K562 (cell line): ENCODE data around the gene GRHPR.

Experiments used
- FOXK2 ChIP-seq, 2 experiments: fragments of 450-650 bp; IDR thresholded peaks in 1 of 2; conservative IDR thresholded peaks in 1 of 2; 2 replicates each; pipeline ENCODE4 v1.6.1; 2016; ENCODE audit warnings: low read depth in 2 of 2, mild to moderate bottlenecking in 1 of 2
- FOXM1 ChIP-seq, 2 experiments: fragments of 450-650 bp in 1 of 2; sonication (generic) in 1 of 2; formaldehyde crosslinking in 1 of 2; IDR thresholded peaks; 2 replicates each; pipeline versions ENCODE4 v1.6.1 to v1.9.0; 2017 to 2022; ENCODE audit warnings: low read depth in 2 of 2, mild to moderate bottlenecking in 2 of 2, missing genetic modification reagents in 1 of 2, moderate library complexity in 1 of 2
- MYBL2 ChIP-seq, 2 experiments: fragments of 450-650 bp in 1 of 2; sonication (generic) in 1 of 2; formaldehyde crosslinking in 1 of 2; IDR thresholded peaks; 2 replicates each; pipeline versions ENCODE4 v1.6.1 to v1.8.1; 2017 to 2022; ENCODE audit warnings: borderline replicate concordance in 1 of 2, inconsistent platforms in 1 of 2, low read depth in 1 of 2, mild to moderate bottlenecking in 1 of 2, missing genetic modification reagents in 1 of 2, moderate library complexity in 1 of 2
- NFYB ChIP-seq: IDR thresholded peaks from 2 replicates; pipeline ENCODE4 v1.6.1; 2011; ENCODE audit warnings: mild to moderate bottlenecking, moderate library complexity; ENCODE audit not compliant: insufficient read length; ENCODE audit errors: extremely low read depth
- RAD21 ChIP-seq, 2 experiments: fragments of 250-450 bp in 1 of 2; fragments of 450-650 bp in 1 of 2; sonication (Bioruptor Pico) in 1 of 2; formaldehyde crosslinking in 1 of 2; IDR thresholded peaks in 1 of 2; conservative IDR thresholded peaks in 1 of 2; 2 replicates each; pipeline versions ENCODE4 v1.4.0 to v1.8.0; 2020 to 2022; ENCODE audit warnings: mild to moderate bottlenecking in 2 of 2, moderate library complexity in 1 of 2
- SMARCB1 ChIP-seq: IDR thresholded peaks from 2 replicates; pipeline ENCODE4 v1.6.1; 2011; ENCODE audit warnings: improper control_type of control experiment, low read depth; ENCODE audit not compliant: insufficient read length
- ZBTB7A ChIP-seq: IDR thresholded peaks from 2 replicates; pipeline ENCODE4 v1.6.1; 2011; ENCODE audit warnings: low read depth, mild to moderate bottlenecking, low read length, moderate library complexity, borderline replicate concordance; ENCODE audit not compliant: control insufficient read depth
- ZNF133 ChIP-seq: fragments of 250-450 bp; sonication (Bioruptor Pico); IDR thresholded peaks from 2 replicates; pipeline ENCODE4 v1.4.0; 2020; ENCODE audit warnings: mild to moderate bottlenecking
- ZNF253 ChIP-seq: fragments of 250-450 bp; sonication (Bioruptor Pico); conservative IDR thresholded peaks from 2 replicates; pipeline ENCODE4 v1.6.1; 2021; ENCODE audit warnings: mild to moderate bottlenecking
- TF ChIP-seq, protein P1 (sequence below), 3 experiments: IDR thresholded peaks in 2 of 3; conservative IDR thresholded peaks in 1 of 3; 2 replicates each; pipeline ENCODE4 v1.5.1; 2011 to 2012; ENCODE audit warnings: low read length in 3 of 3, mild to moderate bottlenecking in 3 of 3, control low read depth in 2 of 3, improper control_type of control experiment in 1 of 3, inconsistent platforms in 1 of 3, low read depth in 1 of 3, mixed read lengths in 1 of 3, moderate library complexity in 1 of 3; ENCODE audit not compliant: insufficient read depth in 2 of 3
- TF ChIP-seq, protein P2 (sequence below): fragments of 450-650 bp; IDR thresholded peaks from 2 replicates; pipeline ENCODE4 v1.6.1; 2016; ENCODE audit warnings: low read depth
- TF ChIP-seq, protein P3 (sequence below): fragments of 250-450 bp; sonication (Bioruptor Pico); IDR thresholded peaks from 2 replicates; pipeline ENCODE4 v1.4.0; 2020

DNA sequence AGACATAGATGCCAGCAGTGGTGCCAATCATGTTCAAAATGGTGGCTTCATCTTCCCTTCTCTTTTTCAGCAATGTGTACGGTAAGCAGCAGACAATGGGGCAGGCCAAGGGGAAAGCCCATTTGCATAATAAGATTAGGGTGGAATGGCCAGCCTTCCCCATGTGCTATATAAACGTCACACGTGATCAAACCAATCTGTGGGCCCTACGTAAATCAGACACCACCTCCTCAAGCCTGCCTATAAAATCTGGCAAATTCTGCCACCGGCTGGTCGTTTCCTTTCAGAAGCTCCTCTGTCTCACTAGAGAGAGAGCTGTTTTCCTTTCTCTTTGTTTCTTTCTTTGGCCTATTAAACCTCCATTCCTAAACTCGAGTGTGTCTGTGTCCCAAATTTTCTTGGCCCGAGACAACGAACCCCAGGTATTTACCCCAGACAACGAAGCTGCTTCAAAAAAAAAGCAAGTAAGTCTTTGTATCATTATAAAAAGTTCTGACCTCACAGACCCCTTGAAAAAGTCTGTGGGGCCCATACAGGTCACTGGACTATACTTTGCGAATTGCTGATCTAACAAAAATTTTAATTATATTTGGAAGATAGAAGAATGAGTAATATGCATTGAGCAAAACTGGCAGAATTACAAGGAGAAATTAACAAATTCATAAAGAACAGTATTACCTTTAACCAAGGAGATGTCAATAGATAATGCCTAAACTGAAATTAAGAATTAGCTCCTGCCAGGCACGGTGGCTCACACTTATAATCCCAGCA, 27.6 kb downstream of the GRHPR start:
- TF ChIP-seq FOXK2 (conservative IDR thresholded peaks at IDR 0.05 in 1 of 2, IDR thresholded peaks at IDR 0.05 in 1 of 2; ENCODE audit: low read depth in 2 of 2), result no peak
- no peak for TF ChIP-seq FOXM1 (IDR thresholded peaks at IDR 0.05; ENCODE audit: low read depth)
- no peak for TF ChIP-seq FOXM1 (CRISPR knock-in tag; IDR thresholded peaks at IDR 0.05; ENCODE audit: low read depth)
- no peak for TF ChIP-seq ZNF133
- no peak for TF ChIP-seq ZNF253 (CRISPR knock-in tag)
- TF ChIP-seq, protein P1, sequence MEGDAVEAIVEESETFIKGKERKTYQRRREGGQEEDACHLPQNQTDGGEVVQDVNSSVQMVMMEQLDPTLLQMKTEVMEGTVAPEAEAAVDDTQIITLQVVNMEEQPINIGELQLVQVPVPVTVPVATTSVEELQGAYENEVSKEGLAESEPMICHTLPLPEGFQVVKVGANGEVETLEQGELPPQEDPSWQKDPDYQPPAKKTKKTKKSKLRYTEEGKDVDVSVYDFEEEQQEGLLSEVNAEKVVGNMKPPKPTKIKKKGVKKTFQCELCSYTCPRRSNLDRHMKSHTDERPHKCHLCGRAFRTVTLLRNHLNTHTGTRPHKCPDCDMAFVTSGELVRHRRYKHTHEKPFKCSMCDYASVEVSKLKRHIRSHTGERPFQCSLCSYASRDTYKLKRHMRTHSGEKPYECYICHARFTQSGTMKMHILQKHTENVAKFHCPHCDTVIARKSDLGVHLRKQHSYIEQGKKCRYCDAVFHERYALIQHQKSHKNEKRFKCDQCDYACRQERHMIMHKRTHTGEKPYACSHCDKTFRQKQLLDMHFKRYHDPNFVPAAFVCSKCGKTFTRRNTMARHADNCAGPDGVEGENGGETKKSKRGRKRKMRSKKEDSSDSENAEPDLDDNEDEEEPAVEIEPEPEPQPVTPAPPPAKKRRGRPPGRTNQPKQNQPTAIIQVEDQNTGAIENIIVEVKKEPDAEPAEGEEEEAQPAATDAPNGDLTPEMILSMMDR (IDR thresholded peaks at IDR 0.05 in 2 of 3, conservative IDR thresholded peaks at IDR 0.05 in 1 of 3; ENCODE audit: insufficient read depth in 2 of 3, low read depth in 1 of 3, low read length in 3 of 3), result no peak
- TF ChIP-seq, protein P2, sequence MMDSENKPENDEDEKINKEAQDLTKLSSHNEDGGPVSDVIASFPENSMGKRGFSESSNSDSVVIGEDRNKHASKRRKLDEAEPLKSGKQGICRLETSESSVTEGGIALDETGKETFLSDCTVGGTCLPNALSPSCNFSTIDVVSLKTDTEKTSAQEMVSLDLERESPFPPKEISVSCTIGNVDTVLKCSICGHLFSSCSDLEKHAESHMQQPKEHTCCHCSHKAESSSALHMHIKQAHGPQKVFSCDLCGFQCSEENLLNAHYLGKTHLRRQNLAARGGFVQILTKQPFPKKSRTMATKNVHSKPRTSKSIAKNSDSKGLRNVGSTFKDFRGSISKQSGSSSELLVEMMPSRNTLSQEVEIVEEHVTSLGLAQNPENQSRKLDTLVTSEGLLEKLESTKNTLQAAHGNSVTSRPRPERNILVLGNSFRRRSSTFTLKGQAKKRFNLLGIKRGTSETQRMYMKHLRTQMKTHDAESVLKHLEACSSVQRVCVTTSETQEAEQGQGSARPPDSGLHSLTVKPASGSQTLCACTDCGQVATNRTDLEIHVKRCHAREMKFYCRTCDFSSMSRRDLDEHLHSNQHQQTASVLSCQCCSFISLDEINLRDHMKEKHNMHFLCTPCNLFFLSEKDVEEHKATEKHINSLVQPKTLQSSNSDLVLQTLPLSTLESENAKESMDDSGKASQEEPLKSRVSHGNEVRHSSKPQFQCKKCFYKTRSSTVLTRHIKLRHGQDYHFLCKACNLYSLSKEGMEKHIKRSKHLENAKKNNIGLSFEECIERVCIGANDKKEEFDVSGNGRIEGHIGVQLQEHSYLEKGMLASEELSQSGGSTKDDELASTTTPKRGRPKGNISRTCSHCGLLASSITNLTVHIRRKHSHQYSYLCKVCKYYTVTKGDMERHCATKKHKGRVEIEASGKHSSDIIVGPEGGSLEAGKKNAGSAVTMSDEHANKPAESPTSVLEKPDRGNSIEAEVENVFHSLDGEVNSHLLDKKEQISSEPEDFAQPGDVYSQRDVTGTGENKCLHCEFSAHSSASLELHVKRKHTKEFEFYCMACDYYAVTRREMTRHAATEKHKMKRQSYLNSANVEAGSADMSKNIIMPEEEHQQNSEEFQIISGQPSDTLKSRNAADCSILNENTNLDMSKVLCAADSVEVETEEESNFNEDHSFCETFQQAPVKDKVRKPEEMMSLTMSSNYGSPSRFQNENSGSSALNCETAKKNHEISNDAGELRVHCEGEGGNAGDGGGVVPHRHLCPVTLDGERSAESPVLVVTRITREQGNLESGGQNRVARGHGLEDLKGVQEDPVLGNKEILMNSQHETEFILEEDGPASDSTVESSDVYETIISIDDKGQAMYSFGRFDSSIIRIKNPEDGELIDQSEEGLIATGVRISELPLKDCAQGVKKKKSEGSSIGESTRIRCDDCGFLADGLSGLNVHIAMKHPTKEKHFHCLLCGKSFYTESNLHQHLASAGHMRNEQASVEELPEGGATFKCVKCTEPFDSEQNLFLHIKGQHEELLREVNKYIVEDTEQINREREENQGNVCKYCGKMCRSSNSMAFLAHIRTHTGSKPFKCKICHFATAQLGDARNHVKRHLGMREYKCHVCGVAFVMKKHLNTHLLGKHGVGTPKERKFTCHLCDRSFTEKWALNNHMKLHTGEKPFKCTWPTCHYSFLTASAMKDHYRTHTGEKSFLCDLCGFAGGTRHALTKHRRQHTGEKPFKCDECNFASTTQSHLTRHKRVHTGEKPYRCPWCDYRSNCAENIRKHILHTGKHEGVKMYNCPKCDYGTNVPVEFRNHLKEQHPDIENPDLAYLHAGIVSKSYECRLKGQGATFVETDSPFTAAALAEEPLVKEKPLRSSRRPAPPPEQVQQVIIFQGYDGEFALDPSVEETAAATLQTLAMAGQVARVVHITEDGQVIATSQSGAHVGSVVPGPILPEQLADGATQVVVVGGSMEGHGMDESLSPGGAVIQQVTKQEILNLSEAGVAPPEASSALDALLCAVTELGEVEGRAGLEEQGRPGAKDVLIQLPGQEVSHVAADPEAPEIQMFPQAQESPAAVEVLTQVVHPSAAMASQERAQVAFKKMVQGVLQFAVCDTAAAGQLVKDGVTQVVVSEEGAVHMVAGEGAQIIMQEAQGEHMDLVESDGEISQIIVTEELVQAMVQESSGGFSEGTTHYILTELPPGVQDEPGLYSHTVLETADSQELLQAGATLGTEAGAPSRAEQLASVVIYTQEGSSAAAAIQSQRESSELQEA, result no peak
- TF ChIP-seq NFYB, result no peak
- TF ChIP-seq RAD21 (CRISPR knock-in tag; conservative IDR thresholded peaks at IDR 0.05 in 1 of 2, IDR thresholded peaks at IDR 0.05 in 1 of 2), result no peak
- TF ChIP-seq, protein P3, sequence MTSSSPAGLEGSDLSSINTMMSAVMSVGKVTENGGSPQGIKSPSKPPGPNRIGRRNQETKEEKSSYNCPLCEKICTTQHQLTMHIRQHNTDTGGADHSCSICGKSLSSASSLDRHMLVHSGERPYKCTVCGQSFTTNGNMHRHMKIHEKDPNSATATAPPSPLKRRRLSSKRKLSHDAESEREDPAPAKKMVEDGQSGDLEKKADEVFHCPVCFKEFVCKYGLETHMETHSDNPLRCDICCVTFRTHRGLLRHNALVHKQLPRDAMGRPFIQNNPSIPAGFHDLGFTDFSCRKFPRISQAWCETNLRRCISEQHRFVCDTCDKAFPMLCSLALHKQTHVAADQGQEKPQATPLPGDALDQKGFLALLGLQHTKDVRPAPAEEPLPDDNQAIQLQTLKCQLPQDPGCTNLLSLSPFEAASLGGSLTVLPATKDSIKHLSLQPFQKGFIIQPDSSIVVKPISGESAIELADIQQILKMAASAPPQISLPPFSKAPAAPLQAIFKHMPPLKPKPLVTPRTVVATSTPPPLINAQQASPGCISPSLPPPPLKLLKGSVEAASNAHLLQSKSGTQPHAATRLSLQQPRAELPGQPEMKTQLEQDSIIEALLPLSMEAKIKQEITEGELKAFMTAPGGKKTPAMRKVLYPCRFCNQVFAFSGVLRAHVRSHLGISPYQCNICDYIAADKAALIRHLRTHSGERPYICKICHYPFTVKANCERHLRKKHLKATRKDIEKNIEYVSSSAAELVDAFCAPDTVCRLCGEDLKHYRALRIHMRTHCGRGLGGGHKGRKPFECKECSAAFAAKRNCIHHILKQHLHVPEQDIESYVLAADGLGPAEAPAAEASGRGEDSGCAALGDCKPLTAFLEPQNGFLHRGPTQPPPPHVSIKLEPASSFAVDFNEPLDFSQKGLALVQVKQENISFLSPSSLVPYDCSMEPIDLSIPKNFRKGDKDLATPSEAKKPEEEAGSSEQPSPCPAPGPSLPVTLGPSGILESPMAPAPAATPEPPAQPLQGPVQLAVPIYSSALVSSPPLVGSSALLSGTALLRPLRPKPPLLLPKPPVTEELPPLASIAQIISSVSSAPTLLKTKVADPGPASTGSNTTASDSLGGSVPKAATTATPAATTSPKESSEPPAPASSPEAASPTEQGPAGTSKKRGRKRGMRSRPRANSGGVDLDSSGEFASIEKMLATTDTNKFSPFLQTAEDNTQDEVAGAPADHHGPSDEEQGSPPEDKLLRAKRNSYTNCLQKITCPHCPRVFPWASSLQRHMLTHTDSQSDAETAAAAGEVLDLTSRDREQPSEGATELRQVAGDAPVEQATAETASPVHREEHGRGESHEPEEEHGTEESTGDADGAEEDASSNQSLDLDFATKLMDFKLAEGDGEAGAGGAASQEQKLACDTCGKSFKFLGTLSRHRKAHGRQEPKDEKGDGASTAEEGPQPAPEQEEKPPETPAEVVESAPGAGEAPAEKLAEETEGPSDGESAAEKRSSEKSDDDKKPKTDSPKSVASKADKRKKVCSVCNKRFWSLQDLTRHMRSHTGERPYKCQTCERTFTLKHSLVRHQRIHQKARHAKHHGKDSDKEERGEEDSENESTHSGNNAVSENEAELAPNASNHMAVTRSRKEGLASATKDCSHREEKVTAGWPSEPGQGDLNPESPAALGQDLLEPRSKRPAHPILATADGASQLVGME (CRISPR knock-in tag), result no peak
- TF ChIP-seq MYBL2 (IDR thresholded peaks at IDR 0.05; ENCODE audit: low read depth), result no peak
- TF ChIP-seq MYBL2 (CRISPR knock-in tag; IDR thresholded peaks at IDR 0.05; ENCODE audit: borderline replicate concordance), result no peak
- no peak for TF ChIP-seq ZBTB7A
- TF ChIP-seq SMARCB1, result no peak
